GM19025 (cell line): ENCODE measurements around the gene ZNF791.
"Not testable (repeated sequence)": the region's sequence is repeated elsewhere in the genome, so short reads cannot be mapped to it uniquely, and the experiment has no call there.

Source experiments
- ATAC-seq: cut with Tn5 transposase; IDR thresholded peaks from one replicate; pipeline ENCODE4 v1.9.1; 2021; ENCODE audit warnings: mild to moderate bottlenecking, low read depth, moderate library complexity; ENCODE audit not compliant: unreplicated experiment

The ZNF791 gene

GRCh38 chr19:12610540-12611360 lies at the start of gene ZNF791, which contains the start of gene ZNF490:
TSS of gene ZNF791 (plus strand) at chr19:12610920. CDS start at chr19:12611080, 160 bp downstream.
TSS of gene ZNF490 (minus strand) at chr19:12610813. CDS start at chr19:12610680, 133 bp downstream.
- peak; percentile 71 for ATAC-seq

GRCh38 chr19:12564016-12564664 lies 46.6 kb upstream of the ZNF791 start:
- ATAC-seq: no peak

- not testable (repeated sequence) for ATAC-seq
Observed at GRCh38 chr19:12566380-12566779, 44.3 kb upstream of the ZNF791 start.

GRCh38 chr19:12567951-12568350 lies 42.8 kb upstream of the ZNF791 start:
- ATAC-seq: no peak

- ATAC-seq: no peak
Observed at GRCh38 chr19:12574036-12574435, 36.7 kb upstream of the ZNF791 start.

GRCh38 chr19:12578641-12579040 lies 32.1 kb upstream of the ZNF791 start:
- ATAC-seq: no peak

- no peak for ATAC-seq
Observed at GRCh38 chr19:12580180-12580694, 30.5 kb upstream of the ZNF791 start.

- no peak for ATAC-seq
Observed at GRCh38 chr19:12581100-12581499, 29.6 kb upstream of the ZNF791 start.

- no peak for ATAC-seq
Observed at GRCh38 chr19:12596485-12596884, 14.2 kb upstream of the ZNF791 start.

GRCh38 chr19:12596927-12597548 lies 13.7 kb upstream of the ZNF791 start:
- ATAC-seq: no peak

- ATAC-seq: no peak
Observed at GRCh38 chr19:12597594-12597993, 13.1 kb upstream of the ZNF791 start.

- ATAC-seq: peak; percentile 55
Observed at GRCh38 chr19:12603714-12604113, 7.0 kb upstream of the ZNF791 start.

- ATAC-seq: no peak
Observed at GRCh38 chr19:12606796-12607195, 3.9 kb upstream of the ZNF791 start.

- ATAC-seq: no peak
Observed at GRCh38 chr19:12607631-12608030, 3.1 kb upstream of the ZNF791 start.

GRCh38 chr19:12611361-12611699 lies 610 bp downstream of the ZNF791 start:
- ATAC-seq: no peak

- ATAC-seq: no peak
Observed at GRCh38 chr19:12617646-12618045, 6.9 kb downstream of the ZNF791 start.

GRCh38 chr19:12621253-12622024 lies 10.7 kb downstream of the ZNF791 start:
- not testable (repeated sequence) for ATAC-seq

- no peak for ATAC-seq
Observed at GRCh38 chr19:12623361-12624031, 12.8 kb downstream of the ZNF791 start.

- ATAC-seq: no peak
Observed at GRCh38 chr19:12626958-12627357, 16.2 kb downstream of the ZNF791 start.
